ENCODE results near the gene COMMD10. TPM values are rescaled to one million over a fixed set of nuclear protein-coding genes. Genes with fewer than 3 reads are reported as not detected.

COMMD10 gene
- total RNA-seq, 1 donor from 2014 or later = 29.4 TPM

- Mint-ChIP-seq H3K27me3 (ENCODE audit: low read depth) (no peaks in the 10 kb centered on the region), H3K36me3 (ENCODE audit: low read depth) (peaks cover 12% of the 10 kb centered on the region), H3K9me3 (no peaks in the 10 kb centered on the region), H3K4me1 (no peaks in the 10 kb centered on the region), H3K4me3 (no peak overlapping the region), H3K27ac (ENCODE audit: unreplicated experiment) (no peak overlapping the region)
- TF ChIP-seq, protein P1, sequence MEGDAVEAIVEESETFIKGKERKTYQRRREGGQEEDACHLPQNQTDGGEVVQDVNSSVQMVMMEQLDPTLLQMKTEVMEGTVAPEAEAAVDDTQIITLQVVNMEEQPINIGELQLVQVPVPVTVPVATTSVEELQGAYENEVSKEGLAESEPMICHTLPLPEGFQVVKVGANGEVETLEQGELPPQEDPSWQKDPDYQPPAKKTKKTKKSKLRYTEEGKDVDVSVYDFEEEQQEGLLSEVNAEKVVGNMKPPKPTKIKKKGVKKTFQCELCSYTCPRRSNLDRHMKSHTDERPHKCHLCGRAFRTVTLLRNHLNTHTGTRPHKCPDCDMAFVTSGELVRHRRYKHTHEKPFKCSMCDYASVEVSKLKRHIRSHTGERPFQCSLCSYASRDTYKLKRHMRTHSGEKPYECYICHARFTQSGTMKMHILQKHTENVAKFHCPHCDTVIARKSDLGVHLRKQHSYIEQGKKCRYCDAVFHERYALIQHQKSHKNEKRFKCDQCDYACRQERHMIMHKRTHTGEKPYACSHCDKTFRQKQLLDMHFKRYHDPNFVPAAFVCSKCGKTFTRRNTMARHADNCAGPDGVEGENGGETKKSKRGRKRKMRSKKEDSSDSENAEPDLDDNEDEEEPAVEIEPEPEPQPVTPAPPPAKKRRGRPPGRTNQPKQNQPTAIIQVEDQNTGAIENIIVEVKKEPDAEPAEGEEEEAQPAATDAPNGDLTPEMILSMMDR (conservative IDR thresholded peaks at IDR 0.05) = no peak
- no peak for DNase-seq (ENCODE audit: low read depth, low spot score)
Observed at GRCh38 chr5:116281309-116281708, 196.5 kb downstream of the COMMD10 start.

GRCh38 chr5:116288524-116288923, 203.7 kb downstream of the COMMD10 start:
- no peak overlapping the region for H3K27ac Mint-ChIP-seq (ENCODE audit: unreplicated experiment)
- no peak for DNase-seq (ENCODE audit: low read depth, low spot score)
- H3K36me3 Mint-ChIP-seq (ENCODE audit: low read depth) = peaks cover 18% of the 10 kb centered on the region
- no peak overlapping the region for H3K4me3 Mint-ChIP-seq
- TF ChIP-seq, protein P1 (conservative IDR thresholded peaks at IDR 0.05) = no peak
- no peaks in the 10 kb centered on the region for H3K27me3 Mint-ChIP-seq (ENCODE audit: low read depth)
- H3K9me3 Mint-ChIP-seq = peaks cover 13% of the 10 kb centered on the region
- H3K4me1 Mint-ChIP-seq = no peaks in the 10 kb centered on the region

- Mint-ChIP-seq H3K27me3 (ENCODE audit: low read depth) (no peaks in the 10 kb centered on the region), H3K27ac (ENCODE audit: unreplicated experiment) (no peak overlapping the region), H3K9me3 (peaks cover 13% of the 10 kb centered on the region), H3K4me3 (no peak overlapping the region), H3K4me1 (no peaks in the 10 kb centered on the region), H3K36me3 (ENCODE audit: low read depth) (peaks cover 18% of the 10 kb centered on the region)
- DNase-seq (ENCODE audit: low read depth, low spot score) = no peak
- TF ChIP-seq, protein P1 (conservative IDR thresholded peaks at IDR 0.05) = peak; percentile 21
Observed at GRCh38 chr5:116289276-116289675, 204.5 kb downstream of the COMMD10 start.

DNA sequence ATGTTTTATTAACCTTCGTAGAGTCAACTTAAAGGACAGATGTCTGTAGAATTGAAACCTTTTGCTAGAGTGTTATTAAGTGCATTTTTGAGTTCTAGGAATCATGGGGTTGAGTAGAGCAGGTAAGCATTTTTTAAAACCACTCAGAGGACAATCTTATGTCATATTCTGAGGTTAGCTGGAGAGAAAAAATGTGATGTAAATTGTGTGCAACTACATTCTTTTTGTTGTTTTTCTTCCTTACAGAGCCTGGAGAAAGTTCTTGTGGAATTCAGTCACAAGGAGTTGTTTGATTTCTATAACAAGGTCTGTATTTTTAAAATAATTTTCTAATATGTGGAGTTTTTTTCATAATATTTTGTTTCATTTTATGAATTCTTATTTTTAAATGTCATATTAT, 206.4 kb downstream of the COMMD10 start:
- peaks cover 13% of the 10 kb centered on the region for H3K9me3 Mint-ChIP-seq
- no peak overlapping the region for H3K4me3 Mint-ChIP-seq
- H3K27ac Mint-ChIP-seq (ENCODE audit: unreplicated experiment) = no peak overlapping the region

DNA sequence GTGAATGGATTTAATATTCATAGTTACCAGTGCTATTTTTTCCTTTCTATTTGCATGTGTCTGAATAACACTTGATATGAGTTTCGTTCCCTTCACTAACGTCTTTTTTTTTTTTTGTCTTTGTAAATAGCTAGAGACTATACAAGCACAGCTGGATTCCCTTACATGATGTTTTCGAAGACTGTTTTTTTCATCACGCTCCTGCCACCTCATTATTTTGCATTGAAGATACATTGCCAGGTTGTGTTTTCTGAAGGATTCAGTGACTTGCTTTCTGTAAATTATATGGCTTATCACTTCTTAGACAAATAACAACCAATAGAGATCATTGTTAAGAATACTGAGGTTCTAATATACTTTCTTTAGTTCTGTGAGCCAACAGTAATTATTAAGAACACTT, 207.5 kb downstream of the COMMD10 start:
- TF ChIP-seq, protein P1 (conservative IDR thresholded peaks at IDR 0.05) = no peak
- Mint-ChIP-seq H3K27me3 (ENCODE audit: low read depth) (no peaks in the 10 kb centered on the region), H3K9me3 (peaks cover 8% of the 10 kb centered on the region), H3K27ac (ENCODE audit: unreplicated experiment) (no peak overlapping the region), H3K36me3 (ENCODE audit: low read depth) (peaks cover 23% of the 10 kb centered on the region), H3K4me3 (no peak overlapping the region), H3K4me1 (no peaks in the 10 kb centered on the region)
- no peak for DNase-seq (ENCODE audit: low read depth, low spot score)

More for the DNA sequence above, 206.4 kb downstream of the COMMD10 start:
- TF ChIP-seq, protein P1 (conservative IDR thresholded peaks at IDR 0.05) = no peak
- Mint-ChIP-seq H3K4me1 (no peaks in the 10 kb centered on the region), H3K27me3 (ENCODE audit: low read depth) (no peaks in the 10 kb centered on the region), H3K36me3 (ENCODE audit: low read depth) (peaks cover 21% of the 10 kb centered on the region)
- no peak for DNase-seq (ENCODE audit: low read depth, low spot score)

Data from neural crest cell (in vitro differentiated cells).